Left colon (tissue), 2 donors: ENCODE data around the gene TJP2. TPM values are rescaled to one million over a fixed set of nuclear protein-coding genes. Genes with fewer than 3 reads are reported as not detected.

Experiments
- ATAC-seq: fragments of 200-7000 bp; cut with Tn5 transposase; one replicate; pipeline ENCODE4 v1.9.1; 2020; ENCODE audit warnings: mild to moderate bottlenecking, moderate library complexity
- DNase-seq, 2 donors: peaks; one replicate each; pipeline ENCODE4 v3.0.0-alpha.2; 2020
- intact Hi-C, 2 donors: fragments of 100-400 bp; cut with DNase I in 1 of 2; cut with micrococcal nuclease in 1 of 2; formaldehyde crosslinking; loops; one replicate each; pipeline versions ENCODE4 v1.11.2 to v1.14.0; 2022; cut with DNase I, micrococcal nuclease
- total RNA-seq, 2 donors: library from RNA; stranded (reverse); fragmentation: NEBNext Ultra II Directional; extraction: Animal tissue kit (Norgen Biotek cat#: 25700); gene quantifications; one replicate each; pipeline ENCODE4 v1.2.1, GENCODE V29; 2021
- donor health status: DM: no; HTN: no; CAD: no.
- donor health status: DM: yes; HTN: yes; CAD: no.

TJP2 gene
- total RNA-seq, 2 donors from 2014 or later = 129 to 131 TPM

DNA sequence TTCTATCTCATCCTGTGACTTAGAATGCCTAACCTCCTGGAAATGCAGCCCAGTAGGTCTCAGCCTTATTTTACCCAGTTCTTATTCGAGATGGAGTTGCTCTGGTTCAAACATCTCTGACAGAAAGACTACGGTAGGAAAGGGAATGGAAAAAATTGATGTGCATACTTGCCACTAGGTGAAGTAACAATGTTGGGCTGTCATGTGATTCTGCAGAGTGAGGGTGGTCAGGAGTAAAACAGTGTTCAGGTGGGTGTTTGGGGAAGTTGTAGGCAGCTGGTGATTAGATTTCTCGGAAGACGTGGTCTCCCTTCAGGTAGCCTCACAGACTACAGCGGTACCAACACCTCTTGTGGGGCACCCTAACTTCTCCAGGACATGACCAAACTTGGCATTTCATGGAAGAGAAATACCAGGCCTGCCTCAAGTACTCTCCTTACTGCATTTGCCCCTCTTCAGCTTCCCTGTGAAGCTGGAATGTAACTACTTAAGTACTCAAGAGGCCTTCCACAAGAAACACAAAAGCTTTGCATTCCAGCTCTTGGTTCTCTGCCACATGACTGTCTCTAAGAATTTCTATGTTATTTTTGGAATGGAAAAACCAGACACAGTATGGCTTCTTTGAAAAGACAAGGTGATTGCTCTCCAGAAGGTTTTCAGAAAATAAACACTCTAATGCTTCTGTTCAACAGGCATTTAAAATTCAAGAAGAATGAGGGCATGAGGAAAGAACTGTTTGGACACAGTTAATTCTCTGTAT is 133.5 kb downstream of the TJP2 start:
- intact Hi-C loops = no loop called here
- no peak for DNase-seq
- ATAC-seq = no peak

DNA sequence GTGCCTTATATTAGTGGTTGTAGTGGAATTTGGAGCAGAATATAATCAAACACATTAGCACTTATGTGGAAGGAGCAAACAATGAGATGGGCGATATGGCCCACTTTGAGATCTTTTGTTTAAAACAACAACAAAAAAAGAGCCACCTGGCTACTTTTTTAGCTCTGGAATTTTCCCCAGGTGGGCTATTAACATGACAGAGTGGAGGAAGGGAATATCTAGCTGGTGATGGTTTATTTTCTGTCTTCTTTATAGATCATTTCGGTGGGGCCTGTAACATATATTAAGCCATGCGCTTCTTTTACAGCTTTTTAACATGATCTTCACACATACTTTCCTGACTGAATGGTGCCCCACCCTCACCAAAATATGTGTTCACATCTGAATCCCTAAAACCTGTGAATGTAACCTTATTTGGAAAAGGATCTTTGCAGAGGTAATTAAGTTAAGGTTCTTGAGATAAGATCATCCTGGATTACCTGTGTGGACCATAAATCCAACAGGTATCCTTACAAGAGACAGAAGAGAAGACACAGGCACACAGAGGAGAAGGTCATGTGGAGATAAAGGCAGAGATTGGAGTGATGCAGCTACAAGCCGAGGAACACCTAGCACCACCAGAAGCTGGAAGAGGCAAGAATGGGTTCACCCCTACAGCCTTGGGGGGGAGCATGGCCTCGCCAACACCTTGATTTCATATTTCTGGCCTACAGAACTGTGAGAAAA is 134.3 kb downstream of the TJP2 start:
- ATAC-seq = no peak

DNA sequence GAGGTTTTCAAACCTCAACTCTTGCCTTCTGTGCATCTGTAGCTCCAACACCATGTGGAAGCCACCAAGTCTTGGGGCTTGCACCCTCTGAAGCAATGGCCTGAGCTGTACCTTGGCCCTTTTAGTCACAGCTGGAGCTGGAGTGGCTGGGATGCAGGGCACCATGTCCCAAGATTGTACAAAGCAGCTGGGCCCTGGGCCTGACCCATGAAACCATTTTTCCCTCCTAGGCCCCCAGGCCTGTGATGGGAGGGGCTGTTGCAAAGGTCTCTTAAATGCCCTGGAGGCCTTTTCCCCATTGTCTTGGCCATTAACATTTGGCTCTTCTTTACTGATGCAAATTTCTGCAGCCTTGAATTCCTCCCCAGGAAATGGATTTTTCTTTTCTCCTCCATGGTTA is 139.1 kb downstream of the TJP2 start:
- intact Hi-C loops = no loop called here
- ATAC-seq (no peak), DNase-seq (no peak)

More for the DNA sequence above, 134.3 kb downstream of the TJP2 start:
- no peak for DNase-seq
- intact Hi-C loops = no loop called here

DNA sequence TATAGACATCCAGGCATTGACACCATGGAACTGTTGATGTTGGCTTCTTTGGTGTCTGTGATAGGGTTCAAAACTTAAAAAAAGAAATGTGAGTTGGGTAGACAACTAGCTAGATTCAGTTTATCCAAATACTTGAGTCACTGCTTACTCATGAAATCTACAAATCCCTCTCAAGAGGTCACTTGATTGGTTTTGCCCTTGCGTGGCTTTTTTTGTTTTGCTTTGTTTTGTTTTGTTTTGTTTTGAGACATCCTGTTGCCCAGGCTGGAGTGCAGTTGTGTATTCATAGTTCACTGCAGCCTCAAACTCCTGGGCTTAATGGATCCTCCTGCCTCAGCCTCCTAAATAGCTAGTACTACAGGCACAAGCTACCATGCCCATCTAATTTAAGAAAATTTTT is 140.5 kb downstream of the TJP2 start:
- intact Hi-C loops = no loop called here
- DNase-seq (no peak), ATAC-seq (no peak)

DNA sequence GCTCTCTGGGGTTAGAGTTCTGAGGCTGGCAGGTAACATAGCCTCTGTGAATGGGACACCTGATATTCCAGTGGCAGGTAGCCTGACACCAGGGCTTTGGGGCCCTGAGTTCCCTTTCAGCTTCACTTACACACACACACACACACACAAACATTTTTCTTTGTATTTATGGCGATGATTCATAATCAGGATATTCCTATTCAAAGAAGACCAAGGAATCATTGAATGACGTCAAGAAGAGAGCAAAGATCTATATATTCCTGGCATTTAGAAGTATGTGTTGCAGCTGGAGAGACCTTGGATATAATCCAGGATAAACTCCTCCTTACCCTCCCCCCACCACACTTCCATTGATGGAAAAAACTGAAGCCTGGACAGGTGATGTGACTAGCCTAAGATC is 143.0 kb downstream of the TJP2 start:
- intact Hi-C loops = no loop called here
- no peak for DNase-seq
- no peak for ATAC-seq

DNA sequence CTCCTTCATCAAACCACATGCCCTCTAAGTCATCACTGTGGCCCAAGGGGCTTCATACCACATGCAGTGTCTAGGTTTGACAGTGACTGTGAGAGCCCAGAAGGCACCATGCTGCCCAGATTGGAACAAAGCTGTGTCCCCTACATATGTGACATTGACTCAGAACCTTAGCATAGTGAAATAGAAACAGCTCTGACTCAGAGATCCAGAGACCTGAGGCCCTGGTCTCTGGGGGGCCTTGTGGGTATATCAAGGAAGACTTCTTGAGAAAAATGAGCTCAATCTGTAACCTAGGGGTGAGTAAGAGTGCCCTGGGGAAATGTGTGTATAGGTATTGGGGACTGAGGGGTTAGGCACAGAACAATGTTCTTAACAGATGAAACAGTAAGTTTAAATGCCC is 143.8 kb downstream of the TJP2 start:
- intact Hi-C loops = no loop called here
- ATAC-seq (no peak), DNase-seq (no peak)

DNA sequence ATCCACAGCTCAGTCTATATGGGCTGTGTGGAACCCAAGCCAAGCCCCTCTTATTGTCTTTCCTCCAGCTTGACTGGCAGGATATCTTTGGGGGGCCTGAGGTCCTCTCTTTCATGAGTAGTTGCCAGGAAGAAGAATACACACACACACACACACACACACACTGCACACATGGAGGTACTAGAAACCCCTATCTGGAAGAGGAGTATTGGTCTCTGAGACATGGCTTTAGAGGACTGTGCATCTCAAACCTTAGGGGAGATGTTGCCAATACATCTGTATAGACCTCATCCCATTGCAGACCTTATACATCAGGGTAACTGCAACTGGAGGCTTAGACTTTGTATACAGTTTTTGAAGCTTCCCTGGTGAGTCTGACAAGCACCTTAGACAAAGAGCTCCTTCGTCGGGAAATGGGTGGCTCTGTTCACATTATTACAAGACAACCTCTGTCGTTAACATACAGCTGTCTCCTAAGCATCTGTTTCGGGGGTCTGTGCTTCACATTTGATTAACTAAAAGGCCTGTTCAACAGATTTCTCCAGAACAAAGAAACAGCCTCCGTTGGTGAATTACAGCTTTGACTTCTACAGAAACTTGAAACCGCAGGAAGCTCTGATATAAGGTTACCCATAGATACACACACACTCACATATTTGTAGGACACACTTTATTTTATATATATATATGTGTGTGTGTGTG is 145.4 kb downstream of the TJP2 start:
- intact Hi-C loops = no loop called here
- no peak for DNase-seq
- no peak for ATAC-seq

DNA sequence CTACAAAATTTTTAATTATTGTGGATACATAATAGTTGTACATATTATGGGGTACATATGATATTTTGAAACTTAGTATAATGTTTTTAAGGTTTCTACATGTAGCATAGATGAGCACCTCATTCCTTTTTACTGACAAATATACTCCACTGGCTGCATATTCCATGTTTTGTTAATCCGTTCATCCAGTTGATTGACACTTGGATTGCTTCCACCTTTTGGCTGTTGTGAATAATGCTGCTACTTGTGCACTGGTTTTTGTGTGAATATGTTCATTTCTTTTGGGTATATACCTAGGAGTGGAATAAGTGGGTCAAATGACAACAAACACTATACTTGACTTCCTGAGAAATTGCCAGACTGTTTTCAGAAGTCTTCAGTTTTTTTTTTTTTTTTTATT is 148.2 kb downstream of the TJP2 start:
- intact Hi-C loops = no loop called here

DNA sequence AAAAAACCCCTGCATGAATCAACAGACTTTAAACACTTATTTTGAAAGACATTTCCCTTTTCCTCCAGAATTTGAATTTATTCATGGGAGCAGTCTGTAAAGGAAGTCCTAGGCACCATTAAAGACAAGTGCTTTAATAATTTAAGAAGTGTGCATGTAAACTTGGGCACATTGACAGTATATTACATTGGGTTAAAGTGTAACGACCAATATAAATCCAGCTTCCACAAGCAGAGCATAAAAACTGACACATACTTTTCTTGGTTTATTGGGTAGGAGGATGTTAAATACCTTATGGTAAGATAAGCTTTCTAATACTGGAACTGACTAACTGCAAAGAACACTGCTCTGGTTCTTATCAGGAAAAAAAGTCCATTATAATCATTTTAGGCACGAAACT is 149.8 kb downstream of the TJP2 start:
- peak; percentile 63 for ATAC-seq
- intact Hi-C loops = no loop called here
- DNase-seq = no peak

More for the DNA sequence above, 148.2 kb downstream of the TJP2 start:
- ATAC-seq (no peak), DNase-seq (no peak)

Other genes starting within 250 kb of the TJP2 start
- gene PRKACG, start 160.2 kb upstream of the TJP2 start, total RNA-seq = not detected
- 10 to 100 TPM in 1 of 2 donors, 1 to 10 TPM in 1; 7.9 to 11.2 TPM for gene FXN, start 138.5 kb upstream of the TJP2 start, total RNA-seq
- gene ENTREP1, start 150.9 kb downstream of the TJP2 start, total RNA-seq = 1 to 10 TPM; 1.8 to 6.2 TPM